ENCODE measurements around the gene ENOX1. TPM values are rescaled to one million over a fixed set of nuclear protein-coding genes. Genes with fewer than 3 reads are reported as not detected.

Gene ENOX1
- total RNA-seq, 2 donors from 2014 or later = 0.14 to 11.7 TPM

DNA sequence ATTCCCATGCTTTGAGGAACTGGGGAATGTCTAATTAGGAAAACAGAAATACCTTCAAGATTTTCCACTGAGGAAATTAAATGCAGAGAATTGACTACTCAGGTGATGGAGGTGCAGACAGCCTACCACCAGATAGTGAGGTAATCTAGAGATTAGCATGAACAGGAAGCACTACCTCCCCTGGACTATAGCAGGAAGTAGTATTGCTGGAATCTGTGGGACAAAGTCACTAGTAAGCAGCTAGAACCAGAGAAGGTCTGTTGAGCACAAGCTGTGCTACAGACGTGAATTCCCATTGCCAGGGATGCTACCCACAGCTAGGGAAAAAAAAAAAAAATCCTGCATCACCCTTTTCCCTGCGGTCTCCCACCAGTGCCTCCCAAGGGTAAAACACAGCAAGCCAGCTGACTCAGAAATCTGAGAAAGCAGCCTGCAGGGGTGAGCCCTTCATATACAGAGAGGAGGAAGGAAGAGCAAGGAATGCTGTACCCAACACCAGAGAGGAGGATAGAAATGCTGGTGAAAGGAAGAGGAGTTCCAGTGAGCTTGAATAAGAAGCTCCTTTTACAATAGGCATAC is 10.2 kb downstream of the ENOX1 start:
- no peak for ATAC-seq
- DNase-seq (ENCODE audit: low spot score) = no peak
- Mint-ChIP-seq H3K27me3 (peaks cover 20 to 36% of the 10 kb centered on the region in 2 donors), H3K9me3 (no peaks in the 10 kb centered on the region), H3K4me1 (ENCODE audit: low read depth in 2 of 2) (no peaks in the 10 kb centered on the region), H3K4me3 (no peak overlapping the region), H3K36me3 (no peaks in the 10 kb centered on the region), H3K27ac (no peak overlapping the region)

DNA sequence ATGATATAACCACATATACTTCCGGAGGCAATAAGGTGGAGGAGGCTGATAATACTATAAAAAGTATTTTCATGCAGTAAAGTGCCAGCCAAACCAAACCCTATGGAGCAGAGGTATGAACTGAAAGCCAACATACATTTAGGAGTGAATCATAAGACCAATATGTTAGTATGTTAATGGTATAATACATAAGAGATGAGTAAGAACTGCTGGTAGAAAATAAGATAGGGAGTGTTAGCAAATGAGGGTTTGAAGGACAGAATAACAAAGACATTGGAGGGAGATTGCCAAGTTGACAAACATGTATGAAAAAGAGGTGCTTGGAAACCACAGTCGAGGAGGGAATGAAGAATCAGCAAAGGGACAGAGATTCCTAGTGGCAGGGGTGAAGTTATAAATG is 10.8 kb downstream of the ENOX1 start:
- Mint-ChIP-seq H3K27ac (no peak overlapping the region), H3K4me1 (ENCODE audit: low read depth in 2 of 2) (no peaks in the 10 kb centered on the region), H3K4me3 (no peak overlapping the region), H3K9me3 (no peaks in the 10 kb centered on the region), H3K36me3 (no peaks in the 10 kb centered on the region), H3K27me3 (peaks cover 20 to 36% of the 10 kb centered on the region in 2 donors)
- no peak for ATAC-seq
- no peak for DNase-seq (ENCODE audit: low spot score)

DNA sequence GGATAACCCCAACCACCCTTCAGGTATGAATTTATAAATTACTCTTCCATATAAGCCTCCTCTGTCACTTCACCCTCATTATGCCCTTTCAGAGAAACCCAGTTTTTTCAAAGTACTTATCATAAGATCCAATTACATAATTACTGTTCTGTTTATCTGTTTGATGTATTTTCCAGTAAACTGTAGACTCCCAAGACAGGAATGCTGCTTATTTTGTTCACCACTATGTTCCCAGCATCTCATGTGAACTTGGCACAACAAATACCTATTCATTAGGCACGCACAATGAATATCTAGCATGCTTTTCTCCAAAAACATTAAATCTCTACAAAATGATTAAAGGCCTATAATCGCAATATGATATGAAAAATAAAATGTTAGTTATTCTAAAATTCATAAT is 13.2 kb downstream of the ENOX1 start:
- peaks cover 20 to 32% of the 10 kb centered on the region in 2 donors for H3K27me3 Mint-ChIP-seq
- DNase-seq (ENCODE audit: low spot score) = no peak
- no peaks in the 10 kb centered on the region for H3K36me3 Mint-ChIP-seq
- no peak overlapping the region for H3K27ac Mint-ChIP-seq
- H3K9me3 Mint-ChIP-seq = no peaks in the 10 kb centered on the region
- no peak overlapping the region for H3K4me3 Mint-ChIP-seq
- H3K4me1 Mint-ChIP-seq (ENCODE audit: low read depth in 2 of 2) = no peaks in the 10 kb centered on the region
- ATAC-seq = no peak

- no peaks in the 10 kb centered on the region for H3K9me3 Mint-ChIP-seq
- ATAC-seq = no peak
- H3K27me3 Mint-ChIP-seq = peaks cover 15 to 33% of the 10 kb centered on the region in 2 donors
- H3K27ac Mint-ChIP-seq = no peak overlapping the region
- no peak overlapping the region for H3K4me3 Mint-ChIP-seq
- no peaks in the 10 kb centered on the region for H3K4me1 Mint-ChIP-seq (ENCODE audit: low read depth in 2 of 2)
- no peak for DNase-seq (ENCODE audit: low spot score)
- no peaks in the 10 kb centered on the region for H3K36me3 Mint-ChIP-seq
Measured at GRCh38 chr13:43770871-43771270, 15.9 kb downstream of the ENOX1 start.

- H3K27ac Mint-ChIP-seq = no peak overlapping the region
- ATAC-seq = no peak
Measured at GRCh38 chr13:43769529-43769928, 17.2 kb downstream of the ENOX1 start.

GRCh38 chr13:43767341-43767931 is 19.3 kb downstream of the ENOX1 start:
- H3K27ac Mint-ChIP-seq = no peak overlapping the region
- H3K4me1 Mint-ChIP-seq (ENCODE audit: low read depth in 2 of 2) = no peaks in the 10 kb centered on the region
- no peak overlapping the region for H3K4me3 Mint-ChIP-seq
- H3K36me3 Mint-ChIP-seq = no peaks in the 10 kb centered on the region
- H3K27me3 Mint-ChIP-seq = peaks cover 14 to 23% of the 10 kb centered on the region in 2 donors
- no peaks in the 10 kb centered on the region for H3K9me3 Mint-ChIP-seq
- peak; percentile 33 to 36 for ATAC-seq
- no peak for DNase-seq (ENCODE audit: low spot score)

More at GRCh38 chr13:43769529-43769928, 17.2 kb downstream of the ENOX1 start:
- no peak for DNase-seq (ENCODE audit: low spot score)
- Mint-ChIP-seq H3K27me3 (peaks cover 16 to 36% of the 10 kb centered on the region in 2 donors), H3K4me3 (no peak overlapping the region), H3K36me3 (no peaks in the 10 kb centered on the region), H3K9me3 (no peaks in the 10 kb centered on the region), H3K4me1 (ENCODE audit: low read depth in 2 of 2) (no peaks in the 10 kb centered on the region)

GRCh38 chr13:43766725-43767124 is 20.0 kb downstream of the ENOX1 start:
- Mint-ChIP-seq H3K4me3 (no peak overlapping the region), H3K27me3 (peaks cover 14 to 23% of the 10 kb centered on the region in 2 donors), H3K27ac (no peak overlapping the region), H3K4me1 (ENCODE audit: low read depth in 2 of 2) (no peaks in the 10 kb centered on the region), H3K9me3 (no peaks in the 10 kb centered on the region), H3K36me3 (no peaks in the 10 kb centered on the region)
- no peak for DNase-seq (ENCODE audit: low spot score)
- no peak for ATAC-seq

- H3K27ac Mint-ChIP-seq = no peak overlapping the region
- H3K36me3 Mint-ChIP-seq = no peaks in the 10 kb centered on the region
- H3K9me3 Mint-ChIP-seq = no peaks in the 10 kb centered on the region
- no peak for ATAC-seq
- no peak overlapping the region for H3K4me3 Mint-ChIP-seq
- DNase-seq (ENCODE audit: low spot score) = no peak
- H3K4me1 Mint-ChIP-seq (ENCODE audit: low read depth in 2 of 2) = no peaks in the 10 kb centered on the region
- peaks cover 14 to 31% of the 10 kb centered on the region in 2 donors for H3K27me3 Mint-ChIP-seq
Measured at GRCh38 chr13:43764349-43764748, 22.4 kb downstream of the ENOX1 start.

DNA sequence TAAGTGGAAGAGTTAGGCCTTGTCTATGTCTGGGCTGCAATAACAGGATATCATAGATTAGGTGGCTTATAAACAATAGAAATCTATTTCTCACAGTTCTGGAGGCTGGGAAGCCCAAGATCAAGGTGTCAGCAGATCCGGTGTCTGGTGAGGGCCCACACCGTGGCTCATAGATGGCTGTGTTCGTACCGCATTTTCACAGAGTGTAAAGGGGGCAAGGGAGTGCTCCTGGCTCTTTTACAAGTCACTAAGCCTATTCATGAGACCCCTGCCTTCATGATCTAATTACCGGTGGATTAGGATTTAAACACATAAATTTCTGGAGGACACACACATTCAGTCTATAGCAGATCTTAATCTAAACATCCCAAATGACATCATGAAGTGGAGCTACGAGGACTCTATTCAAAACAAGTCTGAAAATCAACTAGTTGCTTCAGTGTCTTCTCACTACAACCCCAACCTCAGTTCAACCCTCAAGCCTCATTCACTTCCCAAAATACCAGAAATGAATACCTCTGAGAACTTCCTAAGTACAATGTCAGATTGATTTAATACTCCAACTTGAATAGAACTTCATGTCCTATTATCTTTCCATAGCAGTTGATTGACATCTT is 23.5 kb downstream of the ENOX1 start:
- peaks cover 14 to 30% of the 10 kb centered on the region in 2 donors for H3K27me3 Mint-ChIP-seq
- H3K4me1 Mint-ChIP-seq (ENCODE audit: low read depth in 2 of 2) = no peaks in the 10 kb centered on the region
- H3K4me3 Mint-ChIP-seq = no peak overlapping the region
- DNase-seq (ENCODE audit: low spot score) (no peak), ATAC-seq (no peak)
- H3K9me3 Mint-ChIP-seq = no peaks in the 10 kb centered on the region
- no peak overlapping the region for H3K27ac Mint-ChIP-seq
- no peaks in the 10 kb centered on the region for H3K36me3 Mint-ChIP-seq

DNA sequence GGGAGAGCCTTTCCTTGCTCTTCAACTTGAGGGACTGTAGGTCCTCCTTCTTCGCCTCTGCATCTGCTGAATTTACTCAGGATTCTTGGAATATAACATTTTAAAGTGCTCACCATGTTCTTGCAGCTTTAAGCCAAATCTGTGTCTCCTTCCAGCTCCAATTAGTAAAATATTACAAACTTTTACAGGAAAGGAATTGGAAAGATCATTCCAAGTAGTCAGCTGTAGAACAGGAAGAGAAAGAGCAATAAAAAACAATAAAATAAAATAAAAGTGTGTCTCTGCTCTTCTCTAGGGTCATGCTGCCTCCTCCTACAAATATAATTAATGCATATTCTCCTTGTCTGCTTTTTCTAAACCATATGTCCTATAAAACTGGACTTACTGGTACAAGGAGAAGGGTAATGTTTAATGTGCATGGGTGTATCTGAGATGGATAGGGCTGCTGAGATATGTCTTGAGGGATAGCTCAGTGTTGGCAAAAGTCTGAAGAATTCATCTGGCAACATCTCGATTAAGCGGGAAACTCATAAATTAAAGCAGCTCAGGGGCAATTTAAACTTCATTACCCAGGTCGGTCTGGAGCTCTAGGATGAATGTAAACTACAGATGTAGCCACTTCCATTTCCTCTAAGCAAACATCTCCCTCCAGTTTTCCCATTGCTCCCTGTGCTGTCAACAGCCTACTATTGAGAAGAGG is 25.0 kb downstream of the ENOX1 start:
- H3K36me3 Mint-ChIP-seq = no peaks in the 10 kb centered on the region
- H3K4me3 Mint-ChIP-seq = no peak overlapping the region
- H3K27me3 Mint-ChIP-seq = peaks cover 12 to 16% of the 10 kb centered on the region in 2 donors
- no peak overlapping the region for H3K27ac Mint-ChIP-seq
- DNase-seq (ENCODE audit: low spot score) (no peak), ATAC-seq (no peak)
- H3K9me3 Mint-ChIP-seq = no peaks in the 10 kb centered on the region
- no peaks in the 10 kb centered on the region for H3K4me1 Mint-ChIP-seq (ENCODE audit: low read depth in 2 of 2)

DNA sequence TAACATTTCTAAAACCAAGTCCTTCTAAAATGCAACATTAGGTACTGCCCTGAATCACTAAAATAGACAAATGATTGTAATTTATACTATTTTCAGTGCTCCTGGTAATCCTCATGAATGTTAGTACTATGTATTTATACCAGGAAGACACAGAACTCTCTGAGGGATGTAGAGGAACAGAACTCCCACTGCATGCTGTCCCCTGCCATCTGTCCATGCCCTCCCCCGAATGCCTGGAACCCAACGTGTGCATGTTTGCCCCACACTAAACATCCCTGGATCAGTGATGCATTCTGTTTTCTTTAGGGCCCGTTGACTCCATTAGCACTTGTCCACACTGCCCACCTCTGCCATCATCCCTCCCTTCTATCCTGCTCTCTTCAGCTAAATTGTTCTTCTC is 26.5 kb downstream of the ENOX1 start:
- Mint-ChIP-seq H3K27me3 (peaks cover 10% of the 10 kb centered on the region in 2 donors), H3K36me3 (no peaks in the 10 kb centered on the region), H3K9me3 (no peaks in the 10 kb centered on the region), H3K4me1 (ENCODE audit: low read depth in 2 of 2) (no peaks in the 10 kb centered on the region), H3K4me3 (no peak overlapping the region), H3K27ac (no peak overlapping the region)
- DNase-seq (ENCODE audit: low spot score) (no peak), ATAC-seq (no peak)

DNA sequence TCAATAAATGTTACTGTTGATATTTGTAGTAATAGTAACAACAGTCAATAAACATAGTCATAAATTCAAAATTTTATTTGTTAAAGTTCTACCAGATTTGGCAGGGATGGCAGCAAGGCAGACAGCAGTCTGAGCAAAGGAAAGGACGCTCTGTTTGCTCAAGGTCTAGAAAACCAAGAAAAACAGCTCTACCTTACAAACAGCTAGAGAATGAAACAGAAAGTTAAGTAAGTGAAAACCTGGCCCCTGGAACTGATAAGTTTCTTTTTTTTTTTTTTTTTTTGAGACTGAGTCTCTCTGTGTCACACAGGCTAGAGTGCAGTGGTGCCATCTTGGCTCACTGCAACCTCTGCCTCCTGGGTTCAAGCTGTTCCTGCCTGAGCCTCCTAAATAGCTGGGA is 27.9 kb downstream of the ENOX1 start:
- H3K9me3 Mint-ChIP-seq = no peaks in the 10 kb centered on the region
- no peak overlapping the region for H3K27ac Mint-ChIP-seq
- no peak overlapping the region for H3K4me3 Mint-ChIP-seq
- H3K36me3 Mint-ChIP-seq = no peaks in the 10 kb centered on the region
- H3K27me3 Mint-ChIP-seq = peaks cover 4 to 8% of the 10 kb centered on the region in 2 donors
- ATAC-seq (no peak), DNase-seq (ENCODE audit: low spot score) (no peak)
- no peaks in the 10 kb centered on the region for H3K4me1 Mint-ChIP-seq (ENCODE audit: low read depth in 2 of 2)

- H3K27ac Mint-ChIP-seq = no peak overlapping the region
- peaks cover 4 to 8% of the 10 kb centered on the region in 2 donors for H3K27me3 Mint-ChIP-seq
- H3K36me3 Mint-ChIP-seq = no peaks in the 10 kb centered on the region
Measured at GRCh38 chr13:43757266-43757665, 29.5 kb downstream of the ENOX1 start.

DNA sequence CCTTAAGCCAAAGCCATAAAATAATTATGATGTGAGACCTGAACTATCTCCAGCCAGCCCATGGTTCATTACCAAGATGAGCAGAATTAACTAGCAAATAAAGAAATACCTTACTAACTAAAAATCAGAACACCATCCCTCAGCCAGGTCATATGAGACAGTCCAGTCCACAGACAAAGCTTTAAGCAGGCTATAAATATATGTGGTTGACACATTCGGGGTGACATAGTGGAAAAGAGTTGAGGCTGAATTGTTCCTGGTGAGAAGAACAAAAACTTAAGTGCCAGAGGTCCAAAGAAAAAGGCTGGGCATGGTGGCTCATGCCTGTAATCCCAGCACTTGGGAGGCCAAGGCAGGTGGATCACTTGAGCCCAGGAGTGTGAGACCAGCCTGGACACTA is 30.9 kb downstream of the ENOX1 start:
- Mint-ChIP-seq H3K27me3 (peaks cover 4 to 7% of the 10 kb centered on the region in 2 donors), H3K36me3 (no peaks in the 10 kb centered on the region), H3K9me3 (no peaks in the 10 kb centered on the region), H3K27ac (no peak overlapping the region), H3K4me1 (ENCODE audit: low read depth in 2 of 2) (no peaks in the 10 kb centered on the region), H3K4me3 (no peak overlapping the region)
- DNase-seq (ENCODE audit: low spot score) (no peak), ATAC-seq (no peak)

More at GRCh38 chr13:43757266-43757665, 29.5 kb downstream of the ENOX1 start:
- no peak overlapping the region for H3K4me3 Mint-ChIP-seq
- ATAC-seq (no peak), DNase-seq (ENCODE audit: low spot score) (no peak)
- no peaks in the 10 kb centered on the region for H3K4me1 Mint-ChIP-seq (ENCODE audit: low read depth in 2 of 2)
- no peaks in the 10 kb centered on the region for H3K9me3 Mint-ChIP-seq

Data from natural killer cell treated with Interleukin-12 subunit alpha and Interleukin-12 subunit beta and Interleukin-15 and Interleukin-18, amount 100 ng/mL, for 72 hours (primary cell).